ENCODE measurements around the gene NODAL. TPM values are rescaled to one million over a fixed set of nuclear protein-coding genes. Genes with fewer than 3 reads are reported as not detected.

NODAL gene
- not detected in 5 replicates for total RNA-seq (2022; extraction: Qiagen RNA extraction; ENCODE audit: low read depth)

GRCh38 chr10:70441161-70441894, at the start of gene NODAL:
Gene NODAL, minus strand, starts transcription at chr10:70441681. Its CDS starts 14 bp downstream, at chr10:70441667.

GRCh38 chr10:70478191-70479164, 37.0 kb upstream of the NODAL start, which contains the start of gene PALD1:
Gene PALD1, plus strand, starts transcription at chr10:70478767. Its CDS starts 47,185 bp downstream, at chr10:70525952.

GRCh38 chr10:70404036-70404786, 37.3 kb downstream of the NODAL start, which contains the start of gene EIF4EBP2:
Gene EIF4EBP2, plus strand, starts transcription at chr10:70404145. Its CDS starts 257 bp downstream, at chr10:70404402.

Other genes with a start within 250 kb of the NODAL start
- 184 to 232 TPM (median 201 TPM) in 5 replicates for gene PPA1, start 208.3 kb downstream of the NODAL start, total RNA-seq (2022; extraction: Qiagen RNA extraction; ENCODE audit: low read depth)
- 0.01 TPM in 1 of 5 replicates, not detected in the others for gene NPFFR1, start 157.7 kb downstream of the NODAL start, total RNA-seq (2022; extraction: Qiagen RNA extraction; ENCODE audit: low read depth)
- gene LRRC20, start 59.1 kb downstream of the NODAL start, total RNA-seq (2022; extraction: Qiagen RNA extraction; ENCODE audit: low read depth) = 15.6 to 19.7 TPM (median 18.1 TPM) in 5 replicates
- 10.9 to 16.5 TPM (median 15.8 TPM) in 5 replicates for gene EIF4EBP2, start 37.5 kb downstream of the NODAL start, total RNA-seq (2022; extraction: Qiagen RNA extraction; ENCODE audit: low read depth)
- gene PALD1, start 37.1 kb upstream of the NODAL start, total RNA-seq (2022; extraction: Qiagen RNA extraction; ENCODE audit: low read depth) = 5.0 to 7.9 TPM (median 7.1 TPM) in 5 replicates
- gene PRF1, start 161.1 kb upstream of the NODAL start, total RNA-seq (2022; extraction: Qiagen RNA extraction; ENCODE audit: low read depth) = not detected in 5 replicates
- gene ADAMTS14, start 230.8 kb upstream of the NODAL start, total RNA-seq (2022; extraction: Qiagen RNA extraction; ENCODE audit: low read depth) = 0.05 to 0.07 TPM (median 0.06 TPM) in 5 replicates

Data from A549 treated with RU486 at 1 μM for 4 hours (cell line).